ENCODE results near the gene RETSAT.
"Not testable (repeated sequence)": the region's sequence is repeated elsewhere in the genome, so short reads cannot be mapped to it uniquely, and the experiment has no call there.

The RETSAT gene

DNA sequence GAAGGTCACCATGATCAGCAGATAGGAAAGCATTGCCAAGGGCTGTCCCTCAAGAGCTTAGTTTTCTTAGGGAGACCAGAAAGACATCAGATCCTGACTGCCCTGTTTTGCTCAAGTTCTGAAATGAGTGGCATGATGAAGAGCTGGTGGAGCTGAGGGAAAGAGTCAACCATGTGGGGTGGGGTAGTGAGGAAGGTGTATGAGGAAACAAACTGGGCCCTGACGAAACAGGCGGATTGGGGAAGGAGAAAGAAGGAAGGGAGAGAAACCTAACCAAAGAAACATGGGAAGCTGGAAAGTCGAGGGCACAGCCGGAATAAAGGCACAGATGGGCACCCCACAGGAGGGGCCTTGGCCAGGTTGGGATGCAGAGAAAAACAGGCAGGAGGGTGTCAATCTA, 34.5 kb downstream of the RETSAT start:
- Histone ChIP-seq H2AK5ac (ENCODE audit: low read length, severe bottlenecking) (no peak overlapping the region), H3K9ac (ENCODE audit: low read length) (no peak overlapping the region), H2BK5ac (ENCODE audit: low read depth, low read length, poor library complexity, severe bottlenecking) (no peak overlapping the region), H3K9me3 (ENCODE audit: control insufficient read depth, low read length) (no peaks in the 10 kb centered on the region), H3K27ac (ENCODE audit: low read length, poor library complexity, severe bottlenecking) (no peak overlapping the region), H3K18ac (ENCODE audit: low read depth in 1 of 2, low read length in 2 of 2) (no peak overlapping the region), H4K8ac (ENCODE audit: low read length) (no peak overlapping the region), H2AFZ (ENCODE audit: low read depth, low read length) (no peak overlapping the region), H3K23ac (ENCODE audit: low read length in 2 of 2) (no peak overlapping the region), H3K36me3 (ENCODE audit: control insufficient read depth in 1 of 2, insufficient read depth in 2 of 2, low read depth in 1 of 2, low read length in 2 of 2) (peaks cover 61 to 79% of the 10 kb centered on the region in 2 experiments), H3K27me3 (ENCODE audit: control insufficient read depth in 1 of 2, insufficient read depth in 1 of 2, low read length in 2 of 2) (no peaks in the 10 kb centered on the region), H2BK15ac (ENCODE audit: low read depth, poor library complexity, severe bottlenecking) (no peak overlapping the region), H3K14ac (ENCODE audit: low read length in 2 of 2) (no peak overlapping the region), H3K4me3 (ENCODE audit: insufficient read depth in 1 of 2, low read depth in 1 of 2, low read length in 2 of 2) (no peak overlapping the region), H2BK12ac (ENCODE audit: low read length in 2 of 2) (no peak overlapping the region), H4K91ac (ENCODE audit: low read length) (no peak overlapping the region), H3K4me2 (ENCODE audit: low read length, poor library complexity, severe bottlenecking) (no peak overlapping the region), H3K4me1 (ENCODE audit: control insufficient read depth, insufficient read depth, low read depth, low read length) (peaks cover 9% of the 10 kb centered on the region), H3K79me1 (replicated peaks; ENCODE audit: low read length, poor library complexity, severe bottlenecking) (peaks cover 31% of the 10 kb centered on the region), H2BK120ac (ENCODE audit: low read depth, low read length) (no peak overlapping the region), H3K4ac (ENCODE audit: low read depth in 1 of 2, low read length in 2 of 2) (no peak overlapping the region)
- no peak for DNase-seq
- 99% methylated on average over 4 of the region's 4 CpGs for WGBS

DNA sequence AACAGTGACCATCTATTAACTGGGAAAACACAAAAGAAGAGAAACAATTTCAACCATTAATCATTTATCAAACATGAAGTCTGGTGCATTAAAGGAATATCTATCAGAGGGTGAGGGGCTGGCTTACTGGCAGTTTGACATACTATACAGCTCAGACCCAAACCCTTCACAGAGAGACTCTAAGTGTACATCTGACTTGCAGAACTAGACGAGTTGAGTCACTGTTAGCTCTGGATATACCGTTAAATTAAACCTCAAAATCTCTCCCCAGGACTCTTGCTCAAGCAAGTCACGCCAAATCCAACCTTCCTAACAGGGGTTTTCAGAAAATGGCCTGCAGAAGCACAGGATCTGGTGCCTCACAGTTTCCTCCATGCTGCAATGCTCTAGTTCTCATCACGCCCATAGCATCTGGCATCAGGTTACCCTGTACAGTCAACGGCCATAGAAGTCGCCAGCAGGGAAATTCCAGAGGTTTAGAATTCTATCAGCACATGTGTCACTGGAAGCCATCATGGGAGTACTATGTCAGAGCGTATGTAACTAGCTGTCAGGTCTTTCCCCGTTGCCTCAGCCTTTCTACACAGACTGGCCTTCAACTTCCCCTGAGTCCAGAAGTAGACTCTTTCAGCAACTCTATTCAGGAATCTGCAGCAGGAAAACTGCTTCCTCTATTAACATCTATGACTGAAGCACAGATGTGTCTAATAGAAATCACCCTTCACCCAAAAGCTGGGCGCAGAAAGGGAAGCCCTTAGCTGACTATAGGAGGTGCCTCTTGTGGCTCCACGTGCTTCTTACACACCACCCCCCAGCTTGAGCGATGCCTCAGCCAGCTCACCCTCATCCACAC, 35.9 kb downstream of the RETSAT start:
- peak overlapping the region; percentile 28 for H3K27ac ChIP-seq (ENCODE audit: low read length, poor library complexity, severe bottlenecking)
- peak overlapping the region; percentile 12 for H3K9ac ChIP-seq (ENCODE audit: low read length)
- no peak overlapping the region for H2BK15ac ChIP-seq (ENCODE audit: low read depth, poor library complexity, severe bottlenecking)
- no peak overlapping the region for H3K18ac ChIP-seq (ENCODE audit: low read depth in 1 of 2, low read length in 2 of 2)
- no peak overlapping the region for H3K4me2 ChIP-seq (ENCODE audit: low read length, poor library complexity, severe bottlenecking)
- H3K9me3 ChIP-seq (ENCODE audit: control insufficient read depth, low read length): no peaks in the 10 kb centered on the region
- H3K23ac ChIP-seq (ENCODE audit: low read length in 2 of 2): no peak overlapping the region
- H3K36me3 ChIP-seq (ENCODE audit: control insufficient read depth in 1 of 2, insufficient read depth in 2 of 2, low read depth in 1 of 2, low read length in 2 of 2): peaks cover 56 to 72% of the 10 kb centered on the region in 2 experiments
- H3K4me1 ChIP-seq (ENCODE audit: control insufficient read depth, insufficient read depth, low read depth, low read length): peaks cover 10% of the 10 kb centered on the region
- H3K79me1 ChIP-seq (replicated peaks; ENCODE audit: low read length, poor library complexity, severe bottlenecking): peaks cover 29% of the 10 kb centered on the region
- H3K4ac ChIP-seq (ENCODE audit: low read depth in 1 of 2, low read length in 2 of 2): peak overlapping the region in 1 of 2 experiments; percentile 17
- H2BK120ac ChIP-seq (ENCODE audit: low read depth, low read length): no peak overlapping the region
- H3K14ac ChIP-seq (ENCODE audit: low read length in 2 of 2): no peak overlapping the region
- no peak overlapping the region for H2BK12ac ChIP-seq (ENCODE audit: low read length in 2 of 2)
- H3K27me3 ChIP-seq (ENCODE audit: control insufficient read depth in 1 of 2, insufficient read depth in 1 of 2, low read length in 2 of 2): no peaks in the 10 kb centered on the region
- no peak overlapping the region for H4K91ac ChIP-seq (ENCODE audit: low read length)
- no peak overlapping the region for H2AK5ac ChIP-seq (ENCODE audit: low read length, severe bottlenecking)
- DNase-seq: peak; percentile 71
- H3K4me3 ChIP-seq (ENCODE audit: insufficient read depth in 1 of 2, low read depth in 1 of 2, low read length in 2 of 2): no peak overlapping the region
- no peak overlapping the region for H2AFZ ChIP-seq (ENCODE audit: low read depth, low read length)
- no peak overlapping the region for H4K8ac ChIP-seq (ENCODE audit: low read length)
- 88% methylated on average over 11 of the region's 11 CpGs for WGBS
- H2BK5ac ChIP-seq (ENCODE audit: low read depth, low read length, poor library complexity, severe bottlenecking): no peak overlapping the region

DNA sequence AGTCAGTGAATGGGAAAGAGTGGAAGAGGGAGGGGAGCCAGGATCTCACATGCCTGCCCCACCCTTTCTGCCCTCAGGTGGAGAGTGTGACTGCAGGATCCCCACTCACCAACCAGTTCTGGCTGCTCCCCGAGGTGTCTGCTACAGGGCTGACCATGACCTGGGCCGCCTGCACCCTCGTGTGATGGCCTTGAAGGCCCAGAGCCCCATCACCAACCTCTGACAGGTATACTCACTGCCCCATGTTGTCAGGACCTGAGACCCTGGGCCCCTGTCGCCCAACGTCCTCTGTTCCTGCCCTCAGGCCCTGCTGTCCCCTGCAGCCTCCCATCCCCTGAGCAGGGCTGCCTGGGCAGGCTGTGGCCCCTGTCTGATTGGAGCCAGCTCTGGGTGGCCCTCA, 38.4 kb downstream of the RETSAT start:
- not testable (repeated sequence) for H2BK120ac ChIP-seq (ENCODE audit: low read depth, low read length); H3K9ac ChIP-seq (ENCODE audit: low read length); H2BK15ac ChIP-seq (ENCODE audit: low read depth, poor library complexity, severe bottlenecking); H2AK5ac ChIP-seq (ENCODE audit: low read length, severe bottlenecking); H2BK12ac ChIP-seq (ENCODE audit: low read length in 2 of 2); H3K4ac ChIP-seq (ENCODE audit: low read depth in 1 of 2, low read length in 2 of 2); H4K91ac ChIP-seq (ENCODE audit: low read length); DNase-seq; H3K23ac ChIP-seq (ENCODE audit: low read length in 2 of 2); H2BK5ac ChIP-seq (ENCODE audit: low read depth, low read length, poor library complexity, severe bottlenecking); H3K18ac ChIP-seq (ENCODE audit: low read depth in 1 of 2, low read length in 2 of 2); H3K27me3 ChIP-seq (ENCODE audit: control insufficient read depth in 1 of 2, insufficient read depth in 1 of 2, low read length in 2 of 2); H3K4me3 ChIP-seq (ENCODE audit: insufficient read depth in 1 of 2, low read depth in 1 of 2, low read length in 2 of 2); H3K4me2 ChIP-seq (ENCODE audit: low read length, poor library complexity, severe bottlenecking); H4K8ac ChIP-seq (ENCODE audit: low read length); H3K27ac ChIP-seq (ENCODE audit: low read length, poor library complexity, severe bottlenecking); H2AFZ ChIP-seq (ENCODE audit: low read depth, low read length); H3K14ac ChIP-seq (ENCODE audit: low read length in 2 of 2); H3K9me3 ChIP-seq (ENCODE audit: control insufficient read depth, low read length)
- peaks cover 19% of the 10 kb centered on the region for H3K79me1 ChIP-seq (replicated peaks; ENCODE audit: low read length, poor library complexity, severe bottlenecking)
- 72% methylated on average over 5 of the region's 5 CpGs for WGBS
- peaks cover 11% of the 10 kb centered on the region for H3K4me1 ChIP-seq (ENCODE audit: control insufficient read depth, insufficient read depth, low read depth, low read length)
- H3K36me3 ChIP-seq (ENCODE audit: control insufficient read depth in 1 of 2, insufficient read depth in 2 of 2, low read depth in 1 of 2, low read length in 2 of 2): peaks cover 44 to 51% of the 10 kb centered on the region in 2 experiments

DNA sequence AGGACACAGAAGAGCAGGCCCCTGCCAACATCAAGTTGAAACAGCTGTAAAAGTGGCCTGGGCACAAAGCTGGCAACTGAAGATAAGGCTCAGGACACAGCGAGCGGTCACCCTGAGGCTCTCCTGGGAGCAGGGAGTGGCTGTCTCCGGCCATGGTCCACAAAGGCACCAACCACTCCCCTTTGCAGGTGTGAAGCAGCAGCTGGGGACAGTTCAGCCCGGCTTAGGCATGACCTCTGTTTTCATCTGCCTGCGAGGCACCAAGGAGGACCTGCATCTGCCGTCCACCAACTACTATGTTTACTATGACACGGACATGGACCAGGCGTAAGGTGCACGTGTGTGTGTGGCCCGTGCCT, 39.5 kb downstream of the RETSAT start:
- H2BK5ac ChIP-seq (ENCODE audit: low read depth, low read length, poor library complexity, severe bottlenecking): no peak overlapping the region
- no peak for DNase-seq
- no peak overlapping the region for H2BK12ac ChIP-seq (ENCODE audit: low read length in 2 of 2)
- H3K36me3 ChIP-seq (ENCODE audit: control insufficient read depth in 1 of 2, insufficient read depth in 2 of 2, low read depth in 1 of 2, low read length in 2 of 2): peaks cover 44 to 46% of the 10 kb centered on the region in 2 experiments
- no peak overlapping the region for H3K4me3 ChIP-seq (ENCODE audit: insufficient read depth in 1 of 2, low read depth in 1 of 2, low read length in 2 of 2)
- H3K18ac ChIP-seq (ENCODE audit: low read depth in 1 of 2, low read length in 2 of 2): no peak overlapping the region
- no peak overlapping the region for H3K27ac ChIP-seq (ENCODE audit: low read length, poor library complexity, severe bottlenecking)
- 97% methylated on average over 10 of the region's 10 CpGs for WGBS
- no peak overlapping the region for H2BK15ac ChIP-seq (ENCODE audit: low read depth, poor library complexity, severe bottlenecking)
- H4K8ac ChIP-seq (ENCODE audit: low read length): no peak overlapping the region
- no peak overlapping the region for H2BK120ac ChIP-seq (ENCODE audit: low read depth, low read length)
- H2AFZ ChIP-seq (ENCODE audit: low read depth, low read length): no peak overlapping the region
- no peak overlapping the region for H3K23ac ChIP-seq (ENCODE audit: low read length in 2 of 2)
- H3K79me1 ChIP-seq (replicated peaks; ENCODE audit: low read length, poor library complexity, severe bottlenecking): peaks cover 14% of the 10 kb centered on the region
- H3K9ac ChIP-seq (ENCODE audit: low read length): no peak overlapping the region
- H3K4ac ChIP-seq (ENCODE audit: low read depth in 1 of 2, low read length in 2 of 2): no peak overlapping the region
- H4K91ac ChIP-seq (ENCODE audit: low read length): no peak overlapping the region
- no peak overlapping the region for H2AK5ac ChIP-seq (ENCODE audit: low read length, severe bottlenecking)
- peaks cover 15% of the 10 kb centered on the region for H3K4me1 ChIP-seq (ENCODE audit: control insufficient read depth, insufficient read depth, low read depth, low read length)
- no peak overlapping the region for H3K4me2 ChIP-seq (ENCODE audit: low read length, poor library complexity, severe bottlenecking)
- H3K14ac ChIP-seq (ENCODE audit: low read length in 2 of 2): no peak overlapping the region
- H3K27me3 ChIP-seq (ENCODE audit: control insufficient read depth in 1 of 2, insufficient read depth in 1 of 2, low read length in 2 of 2): no peaks in the 10 kb centered on the region
- no peaks in the 10 kb centered on the region for H3K9me3 ChIP-seq (ENCODE audit: control insufficient read depth, low read length)

All from mesenchymal stem cell (in vitro differentiated cells and primary cell).